COLO668 (cell line): ENCODE data around the gene FBLIM1.

Source experiments
- DNase-seq: peaks from one replicate; lab custom pipeline; 2025; ENCODE audit not compliant: unreplicated experiment; lab: John Stamatoyannopoulos, UW

The FBLIM1 gene

DNA sequence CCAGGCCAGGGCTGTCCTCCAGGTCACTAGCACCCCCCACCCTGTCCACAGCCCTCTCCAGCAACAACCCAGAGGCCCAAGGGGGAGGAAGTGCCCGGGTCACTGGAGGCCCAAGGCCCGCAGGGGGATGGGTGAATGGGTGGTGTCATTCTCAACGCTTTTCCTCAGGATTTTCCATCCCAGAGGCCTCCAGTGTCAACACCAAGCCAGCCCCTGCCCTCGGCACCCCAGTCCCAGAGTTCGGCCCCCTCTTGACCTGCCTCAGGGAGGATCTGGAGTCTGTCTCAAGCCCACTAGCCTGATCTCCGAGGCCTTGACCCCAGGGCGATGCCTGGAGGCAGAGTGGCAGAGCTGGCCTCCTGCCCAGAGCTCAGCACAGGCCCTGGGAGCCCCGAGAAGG, 11.2 kb upstream of the FBLIM1 start:
- DNase-seq = no peak

DNA sequence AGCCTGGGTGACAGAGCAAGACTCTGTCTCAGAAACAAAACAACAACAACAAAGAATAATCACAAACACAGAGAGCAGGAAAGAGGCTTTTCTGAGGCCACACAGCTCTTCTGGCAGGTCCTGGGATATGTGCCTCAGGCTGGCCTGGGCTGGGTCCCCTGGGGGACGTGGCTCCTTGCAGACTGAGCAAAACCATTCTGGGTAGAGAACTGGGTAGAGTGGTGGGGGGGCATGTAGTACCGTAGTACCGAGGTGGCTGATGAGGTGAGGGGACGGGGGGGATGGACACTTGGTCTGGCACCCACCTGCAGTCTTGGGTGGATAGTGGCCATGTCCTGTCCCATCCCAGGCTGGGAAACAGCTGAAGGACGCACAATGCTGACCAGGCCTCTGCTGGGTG, 10.3 kb upstream of the FBLIM1 start:
- DNase-seq = no peak

DNA sequence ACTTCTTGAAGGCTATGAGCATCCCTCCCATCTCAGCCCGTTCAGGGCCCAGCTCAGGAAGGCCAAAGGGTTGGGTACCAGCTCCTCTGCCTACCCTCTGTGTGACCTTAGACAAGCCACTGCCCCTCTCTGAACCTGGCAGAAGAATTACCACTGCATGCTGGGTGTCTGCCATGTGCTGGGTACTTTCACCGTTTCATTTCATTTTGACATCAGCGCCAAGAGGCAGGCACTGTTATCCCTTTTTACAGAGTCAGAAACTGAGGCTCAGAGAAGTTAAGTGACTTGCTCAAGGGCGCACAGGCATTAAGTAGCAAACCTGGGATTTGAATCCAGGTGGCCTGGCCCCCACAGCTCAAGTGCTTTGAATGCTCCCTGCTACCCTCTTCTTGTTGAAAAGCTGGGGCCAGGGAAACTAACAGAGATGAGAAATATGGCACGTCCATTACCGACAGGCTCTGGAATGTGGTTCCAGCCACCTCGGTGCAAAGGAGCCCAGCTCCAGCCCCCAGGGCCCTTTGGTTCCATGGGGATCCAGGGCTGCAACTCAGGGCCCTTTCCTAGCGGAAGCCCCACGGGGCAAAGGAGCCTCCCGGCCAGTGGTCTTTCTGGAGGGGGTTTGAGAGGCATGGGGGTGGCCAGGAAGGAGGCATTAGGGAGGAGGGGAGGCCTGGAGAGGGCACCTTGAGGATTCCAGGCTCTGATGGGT, 9.8 kb upstream of the FBLIM1 start:
- DNase-seq = no peak

DNA sequence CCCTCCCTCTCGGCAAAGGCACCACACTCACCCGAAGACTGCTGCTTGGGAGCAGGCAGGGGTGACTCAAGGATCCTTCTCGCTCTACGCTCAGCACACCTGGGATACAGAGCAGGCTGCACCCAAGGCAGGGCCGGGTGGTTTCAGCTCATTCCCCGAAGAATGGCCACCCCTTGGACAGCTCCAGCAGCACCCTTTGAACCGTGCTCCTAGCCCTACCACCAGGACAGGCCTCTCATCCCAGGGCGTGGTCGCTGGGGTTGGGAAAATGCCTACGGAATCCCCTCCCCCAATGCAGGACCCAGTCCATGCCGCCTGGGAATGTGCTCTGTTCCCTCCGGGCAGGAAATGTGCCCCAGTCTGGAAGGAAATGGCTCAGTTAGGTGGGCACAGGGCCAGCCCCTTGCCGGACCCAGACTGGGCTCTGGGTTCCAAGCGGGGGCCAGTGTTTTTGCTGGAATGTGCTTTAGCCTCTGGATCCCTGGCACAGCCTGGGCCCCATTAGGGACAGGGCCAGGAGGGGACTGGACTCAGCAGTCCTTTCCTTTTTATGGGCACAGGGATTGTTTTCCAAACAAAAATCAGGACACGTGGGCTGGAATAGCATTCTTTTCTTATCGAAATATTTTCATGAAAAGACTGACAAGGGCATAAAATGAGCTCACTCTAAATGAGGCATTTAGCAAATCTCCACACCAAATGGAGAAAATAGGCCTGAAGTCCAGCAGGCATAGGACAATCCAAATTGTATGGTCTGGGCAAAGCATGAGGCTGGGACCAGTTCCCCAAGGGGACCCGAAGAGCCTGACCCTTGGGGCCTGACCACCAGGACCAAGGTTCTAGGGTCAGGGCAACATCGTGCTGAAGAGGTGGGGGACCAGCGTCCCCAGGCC, 8.9 kb upstream of the FBLIM1 start:
- no peak for DNase-seq

DNA sequence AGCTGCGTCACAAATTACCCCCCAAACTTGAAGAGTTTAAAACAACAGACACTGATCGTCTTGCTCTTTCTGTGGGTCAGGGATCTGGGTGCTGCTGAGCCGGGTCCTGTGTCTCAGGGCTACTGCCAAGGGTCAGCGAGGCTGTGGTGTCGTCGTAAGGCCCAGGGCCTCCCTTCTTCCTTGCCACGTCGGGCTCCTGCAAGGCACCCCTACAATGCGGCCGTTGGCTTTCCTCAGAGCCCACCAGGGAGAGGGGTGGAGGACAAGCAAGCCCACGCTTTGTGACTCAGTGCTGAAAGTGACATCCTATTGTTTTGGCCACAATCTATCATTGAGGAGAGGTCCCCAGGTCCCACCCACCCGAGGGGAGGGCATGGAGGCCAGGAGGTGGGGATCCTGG, 7.7 kb upstream of the FBLIM1 start:
- no peak for DNase-seq

DNA sequence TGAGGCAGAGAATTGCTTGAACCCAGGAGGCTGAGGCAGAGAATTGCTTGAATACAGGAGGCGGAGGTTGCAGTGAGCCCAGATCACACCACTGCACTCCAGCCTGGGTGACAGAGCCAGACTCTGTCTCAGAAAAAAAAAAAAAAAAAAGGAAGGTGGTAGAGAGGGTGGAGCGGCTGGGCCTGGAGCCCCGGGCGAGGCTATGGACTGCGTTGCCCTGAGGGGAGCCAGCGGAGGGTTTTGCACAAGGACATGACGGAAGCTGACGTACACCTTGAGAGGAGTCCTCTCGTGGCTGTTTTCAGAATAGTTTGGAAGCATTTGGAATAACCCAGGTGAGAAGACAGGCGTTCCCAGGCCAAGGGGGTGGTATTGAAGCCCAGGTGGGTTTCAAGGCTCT, 6.9 kb upstream of the FBLIM1 start:
- DNase-seq = no peak

DNA sequence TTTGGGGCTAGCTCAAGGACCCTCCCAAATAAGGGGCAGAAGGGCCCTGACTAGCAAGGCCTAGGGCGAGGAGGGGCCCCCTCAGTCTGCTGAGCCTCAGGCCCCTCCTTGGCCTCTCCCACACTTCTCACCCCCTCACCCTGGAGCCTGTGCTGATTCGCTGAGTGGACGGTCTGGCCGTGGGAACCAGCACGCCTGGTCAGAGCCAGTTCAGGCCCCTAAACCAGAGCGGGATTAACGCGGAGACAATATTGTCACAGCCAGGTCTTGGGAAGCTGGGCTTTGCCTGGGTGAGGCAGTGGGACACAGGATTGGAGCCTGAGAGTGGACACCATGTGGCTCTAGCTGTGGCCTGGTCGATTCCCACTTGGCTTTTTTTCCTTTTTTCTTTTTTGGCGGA, 4.8 kb upstream of the FBLIM1 start:
- no peak for DNase-seq

DNA sequence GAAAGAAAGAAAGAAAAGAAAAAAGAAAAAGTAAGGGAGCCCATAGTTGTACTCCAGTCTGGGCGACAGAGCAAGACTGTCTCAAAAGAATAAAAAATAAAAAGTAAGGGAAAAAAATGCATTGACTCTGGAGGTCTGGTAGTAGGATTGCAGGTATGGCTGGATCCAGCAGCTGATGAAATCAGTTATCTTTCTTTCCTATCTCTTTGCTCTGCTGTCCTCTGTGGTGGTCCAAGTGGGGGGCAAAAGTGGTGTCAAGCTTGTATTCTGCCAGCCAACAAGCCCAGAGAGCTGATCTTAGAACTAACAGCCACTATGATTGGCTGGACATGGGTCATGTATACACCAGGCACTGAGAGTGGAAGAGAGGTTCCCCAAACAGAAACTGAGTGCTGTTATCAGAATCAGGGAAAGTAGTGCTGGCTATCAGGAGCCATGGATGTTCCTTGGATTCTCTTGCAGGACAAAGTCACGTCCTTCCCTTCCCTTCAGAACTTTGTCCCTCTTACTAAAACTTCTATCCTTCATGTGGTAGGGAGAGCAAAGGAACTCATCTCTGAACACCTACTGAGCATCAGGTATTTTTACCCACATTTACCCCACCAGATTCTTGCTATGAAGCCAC, 3.5 kb upstream of the FBLIM1 start:
- no peak for DNase-seq

DNA sequence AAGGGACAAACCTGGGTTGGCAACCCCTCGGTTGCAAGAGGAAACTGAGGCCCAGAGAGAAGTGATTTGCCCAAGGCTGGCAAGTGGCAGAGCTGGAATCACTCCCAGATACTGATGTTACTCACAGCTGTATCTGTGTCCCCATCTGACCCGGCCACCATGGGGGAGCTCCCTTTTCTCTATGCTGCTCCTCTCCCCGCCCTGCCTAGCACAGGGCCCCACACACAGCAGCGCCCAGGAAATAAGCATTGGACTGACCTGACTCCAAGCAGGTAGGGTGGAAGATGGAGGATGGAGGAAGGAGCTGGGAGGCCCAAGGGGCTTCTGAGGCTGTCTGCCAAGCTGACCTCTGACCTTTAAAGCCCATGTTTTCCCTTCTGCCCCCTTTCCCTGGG, 3.0 kb upstream of the FBLIM1 start:
- DNase-seq = no peak

DNA sequence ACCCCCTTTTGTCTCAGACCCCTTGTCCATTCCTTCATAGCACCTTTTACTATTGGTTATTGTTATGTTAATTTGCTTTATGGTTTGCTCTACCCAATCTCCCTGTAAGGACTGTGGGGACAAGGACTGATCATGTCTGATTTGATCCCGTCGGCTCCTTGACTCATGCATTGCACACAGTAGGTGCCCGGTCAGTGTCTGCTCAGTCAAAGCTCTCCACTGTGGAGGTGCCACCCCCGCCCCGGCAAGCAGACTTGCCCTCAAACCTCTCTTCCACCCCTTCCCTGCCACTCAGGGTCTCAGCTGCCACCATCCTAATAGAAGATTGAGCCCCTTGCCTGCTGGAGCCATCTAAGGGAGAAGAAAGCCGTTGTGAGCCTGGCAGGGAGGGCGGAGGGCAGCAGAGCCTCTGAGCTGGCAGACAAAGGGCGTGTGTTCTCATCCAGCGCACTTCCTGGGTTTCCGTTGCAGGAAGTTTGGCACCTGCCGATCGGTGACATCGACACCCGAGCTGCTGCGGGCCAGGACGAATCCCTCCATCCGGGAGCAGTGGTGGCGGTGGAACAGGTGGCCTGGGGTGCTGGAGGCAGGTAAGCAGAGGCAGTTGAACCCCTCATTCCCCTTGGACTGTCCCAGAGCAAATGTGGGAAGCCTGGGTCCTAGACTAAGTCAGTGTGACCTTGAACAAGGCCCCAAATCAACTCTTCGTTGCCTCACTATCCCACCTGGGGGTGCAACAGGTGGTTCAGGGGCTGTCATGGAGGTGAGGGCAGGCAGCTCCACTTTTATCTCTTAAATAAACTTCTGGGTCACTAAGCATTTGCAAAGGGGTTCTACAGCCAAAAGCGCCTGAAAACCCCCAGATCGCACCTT, 2.2 kb upstream of the FBLIM1 start:
- peak; percentile 96 for DNase-seq

DNA sequence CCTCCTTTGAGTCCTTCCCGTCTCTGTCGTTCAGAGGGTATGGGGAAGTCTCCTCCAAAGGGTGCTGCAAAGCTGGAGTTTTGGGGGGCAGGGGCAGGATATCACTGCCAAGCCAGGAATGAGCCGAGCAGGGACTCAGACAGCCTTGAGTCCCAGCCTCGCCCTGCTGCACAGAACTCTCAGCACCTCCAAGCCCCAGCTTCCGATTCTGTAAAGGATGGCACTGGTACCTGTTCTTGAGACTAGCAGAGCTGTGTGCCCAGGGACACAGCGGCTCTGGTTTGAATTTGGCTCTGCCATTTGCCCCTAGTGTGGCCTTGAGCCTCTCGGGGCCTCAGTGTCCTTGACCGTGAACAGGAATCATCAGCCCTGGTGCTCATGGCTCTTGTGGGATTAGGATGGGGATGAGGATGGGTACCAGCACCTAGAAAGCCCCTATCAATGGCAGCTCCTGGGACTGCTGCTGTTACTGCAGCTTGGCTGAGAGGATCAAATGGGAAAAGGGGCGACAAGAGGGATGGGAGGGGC, 1.5 kb upstream of the FBLIM1 start:
- DNase-seq = no peak

DNA sequence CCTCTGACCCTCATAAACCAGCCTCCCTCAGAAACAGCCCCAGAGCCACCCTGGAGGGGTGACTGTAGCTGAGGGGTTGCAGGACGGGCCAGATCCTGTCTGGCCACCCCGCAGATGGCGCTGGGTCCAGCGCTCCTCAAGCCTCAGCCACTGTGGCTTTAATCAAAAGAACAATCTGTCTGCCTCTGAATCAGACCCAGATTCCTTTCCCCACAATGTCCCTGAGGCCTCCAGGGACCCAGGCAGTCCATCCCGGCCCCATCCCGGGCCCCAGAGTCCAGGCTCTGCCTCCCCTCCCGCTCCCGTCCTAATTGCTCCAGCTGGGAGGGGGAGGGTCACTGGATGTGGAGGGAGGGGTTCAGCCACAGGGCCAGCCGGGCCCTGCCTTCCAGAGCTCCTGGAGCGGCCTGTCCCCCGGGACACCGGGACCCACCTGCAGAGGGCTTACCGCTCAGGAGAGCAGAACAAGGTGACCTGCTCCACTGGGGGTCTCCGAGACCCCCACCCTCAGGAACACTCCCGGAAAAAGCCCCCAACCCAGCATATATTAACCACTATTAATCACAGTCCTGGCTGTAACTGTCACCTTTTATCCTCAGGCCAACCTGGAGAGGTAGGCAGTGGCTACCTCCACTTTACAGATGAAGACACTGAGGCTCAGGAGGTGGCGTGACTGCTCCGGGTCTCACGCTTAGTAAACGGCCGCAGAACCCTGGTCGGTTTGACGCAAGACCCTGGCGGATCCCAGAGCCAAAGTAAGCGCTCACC, 836 bp upstream of the FBLIM1 start:
- peak; percentile 47 for DNase-seq

DNA sequence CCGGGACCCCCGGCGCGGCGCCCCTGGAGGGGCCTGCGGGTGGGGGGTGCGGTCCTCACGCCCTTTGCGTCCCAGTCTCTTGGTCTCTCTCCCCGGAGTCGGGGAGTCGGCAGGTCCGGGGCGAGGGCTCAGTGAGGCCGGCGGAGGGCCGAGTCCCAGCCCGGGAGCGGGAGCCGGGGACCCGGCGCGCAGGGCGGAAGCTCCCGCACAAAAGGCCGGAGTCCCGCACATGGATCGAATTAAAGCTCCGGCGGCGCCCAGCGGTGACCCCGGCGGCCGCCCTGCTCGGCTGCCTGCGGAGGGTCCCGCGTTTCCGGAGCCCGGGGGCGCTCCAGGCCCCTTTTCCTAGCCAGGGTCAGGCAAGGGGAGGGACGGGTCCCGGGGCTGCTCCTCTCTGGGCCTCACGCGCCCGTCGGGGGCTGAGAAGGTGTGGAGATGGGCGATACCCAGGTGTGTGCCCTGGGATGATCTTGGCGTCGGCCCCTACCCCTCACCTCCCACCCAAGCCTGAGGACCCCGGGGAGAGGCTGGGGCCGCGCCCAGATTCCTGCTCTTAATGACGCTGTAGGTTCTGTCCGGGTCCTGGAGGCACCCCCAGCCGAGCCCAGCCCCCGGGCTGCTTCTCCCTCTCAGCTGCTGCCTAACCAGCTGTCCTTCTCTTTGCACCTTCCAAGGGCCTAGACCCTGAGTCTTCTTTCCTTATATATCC, 512 bp downstream of the FBLIM1 start:
- no peak for DNase-seq

DNA sequence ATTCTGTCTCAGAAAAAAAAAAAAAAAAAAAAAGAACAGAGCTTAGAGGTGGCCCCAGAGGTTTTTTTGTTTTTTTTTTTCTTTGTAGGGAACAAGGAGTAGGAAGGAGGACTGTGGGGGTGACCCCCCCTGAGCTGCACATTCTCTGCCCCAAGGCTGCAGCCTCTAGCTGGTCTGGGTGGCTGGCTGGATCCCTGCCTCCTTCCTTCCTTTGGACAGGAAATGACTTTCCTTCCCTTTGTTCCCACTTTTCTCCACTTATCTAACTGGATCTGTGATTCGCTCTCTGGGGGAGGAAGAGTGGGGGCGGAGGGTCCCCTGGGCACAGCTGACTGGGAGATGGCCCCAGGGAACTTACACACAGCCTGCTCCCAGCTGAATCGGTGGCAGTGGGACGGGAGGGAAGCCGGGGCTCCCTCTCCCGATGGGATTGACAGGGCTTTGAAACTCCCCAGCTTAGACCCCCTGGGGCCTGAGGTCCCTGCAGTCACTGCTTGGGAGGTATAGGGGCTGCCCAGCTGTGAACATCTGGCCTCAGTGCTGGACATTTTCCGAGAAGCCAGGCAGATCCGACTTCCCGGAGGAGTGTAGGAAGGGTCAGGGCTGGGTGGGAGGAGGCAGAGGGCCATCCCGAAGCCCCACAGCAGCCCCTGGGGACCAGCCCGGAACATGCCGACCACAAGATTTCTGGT, 2.1 kb downstream of the FBLIM1 start:
- DNase-seq = no peak

DNA sequence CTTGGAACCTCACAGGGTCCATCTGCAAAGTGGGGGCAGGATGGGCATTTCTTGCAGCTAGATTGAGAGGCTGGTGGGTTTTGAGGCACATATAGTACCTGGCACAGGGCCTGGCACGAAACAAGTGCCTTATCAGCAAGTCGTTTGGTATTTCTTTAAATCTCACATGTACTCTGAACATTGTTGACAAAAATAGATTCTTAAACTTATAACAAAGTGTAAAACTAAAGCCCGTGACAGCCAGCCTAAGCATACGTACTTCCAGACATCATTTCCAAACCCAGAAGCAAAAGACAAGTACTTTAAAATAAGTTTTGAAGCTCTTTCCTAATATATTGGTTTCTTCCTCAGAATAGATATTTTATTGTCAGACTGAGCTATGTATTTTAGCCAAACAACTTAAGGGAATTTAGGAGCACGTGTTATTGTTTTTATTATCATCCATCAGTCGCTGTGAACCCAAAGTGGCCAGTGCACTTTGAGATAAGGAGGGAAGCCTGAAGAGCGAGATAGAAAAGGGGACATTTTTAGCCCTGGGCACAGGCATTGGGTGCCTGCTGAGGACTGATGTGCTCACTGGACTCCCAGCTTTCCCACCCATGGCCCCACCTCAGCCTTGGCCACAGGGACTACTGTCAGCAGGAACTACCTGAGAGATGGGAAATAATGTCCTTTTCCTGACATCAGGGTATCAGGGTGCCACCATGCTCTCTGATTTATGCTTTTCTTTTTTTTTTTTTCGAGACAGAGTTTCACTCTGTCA, 3.0 kb downstream of the FBLIM1 start:
- DNase-seq = no peak

DNA sequence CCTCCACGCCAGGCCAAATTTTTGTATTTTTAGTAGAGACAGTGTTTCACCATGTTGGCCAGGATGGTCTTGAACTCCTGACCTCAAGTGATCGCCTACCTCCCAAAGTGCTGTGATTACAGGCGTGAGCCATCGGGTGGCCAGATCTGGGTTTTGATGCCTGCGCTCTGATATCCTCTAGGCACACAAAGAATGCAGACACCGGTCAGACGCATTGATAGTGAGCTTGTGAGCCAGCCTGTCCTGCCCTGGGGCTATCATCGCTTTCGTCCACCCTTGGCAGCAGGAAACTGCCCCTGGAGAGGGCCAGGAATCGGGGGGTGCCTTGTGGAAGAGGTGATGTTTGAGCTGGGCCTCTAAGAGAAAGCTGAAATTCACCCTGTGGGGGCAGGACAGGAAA, 4.0 kb downstream of the FBLIM1 start:
- no peak for DNase-seq

DNA sequence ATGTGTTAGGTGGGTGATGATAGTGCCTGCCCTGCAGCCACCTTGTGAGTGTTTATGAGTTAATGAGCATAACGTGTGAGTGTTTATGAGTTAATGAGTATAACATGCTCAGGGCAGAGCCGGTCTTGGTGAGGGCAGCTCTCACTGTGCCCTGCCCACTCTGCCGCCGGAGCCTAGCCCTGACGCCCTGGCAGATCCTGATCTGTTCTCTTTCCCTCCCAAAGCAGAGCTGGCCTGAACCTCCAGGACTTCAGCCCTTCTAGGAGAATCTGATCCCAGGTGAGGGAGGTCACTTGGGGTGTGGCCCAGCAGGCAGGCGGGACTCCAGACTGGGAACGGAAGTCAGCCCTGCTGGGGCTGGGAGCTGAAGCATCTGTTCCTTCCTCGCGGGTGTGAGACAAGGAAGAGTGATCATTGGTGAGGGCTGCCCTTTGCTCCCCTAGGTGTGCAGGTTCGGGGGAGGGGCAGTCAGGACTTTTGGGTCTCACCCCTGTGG, 5.7 kb downstream of the FBLIM1 start:
- DNase-seq = peak; percentile 35

DNA sequence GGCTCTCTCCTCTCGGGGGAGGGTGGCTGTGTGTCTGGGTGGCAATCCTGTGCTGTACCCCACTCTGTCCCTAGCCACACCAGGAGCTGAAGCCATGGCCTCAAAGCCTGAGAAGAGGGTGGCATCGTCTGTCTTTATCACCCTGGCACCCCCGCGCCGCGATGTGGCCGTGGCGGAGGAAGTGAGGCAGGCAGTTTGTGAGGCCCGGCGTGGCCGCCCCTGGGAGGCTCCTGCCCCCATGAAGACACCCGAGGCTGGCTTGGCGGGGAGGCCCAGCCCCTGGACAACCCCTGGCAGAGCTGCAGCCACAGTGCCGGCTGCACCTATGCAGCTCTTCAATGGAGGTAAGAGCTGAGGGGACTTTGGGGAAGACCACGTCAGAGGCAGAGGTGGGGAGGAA, 6.3 kb downstream of the FBLIM1 start:
- DNase-seq = no peak
